Mesothelial cell of epicardium (in vitro differentiated cells): ENCODE measurements around the gene GALT. TPM values are rescaled to one million over a fixed set of nuclear protein-coding genes. Genes with fewer than 3 reads are reported as not detected.

Experiments
- DNase-seq, 2 experiments: peaks; one replicate each; pipeline ENCODE4 v3.0.0; 2021; ENCODE audit warnings: low spot score in 2 of 2; ENCODE audit not compliant: unreplicated experiment in 2 of 2
- H3K27ac Mint-ChIP-seq: 2 replicates; pipeline ENCODE4 v1.8.0; 2021; ENCODE audit warnings: mixed read lengths
- H3K27me3 Mint-ChIP-seq: 2 replicates; pipeline ENCODE4 v1.8.0; 2021; ENCODE audit warnings: low read depth, mixed read lengths
- H3K36me3 Mint-ChIP-seq: 2 replicates; pipeline ENCODE4 v1.8.0; 2021; ENCODE audit warnings: mixed read lengths
- H3K4me1 Mint-ChIP-seq: 2 replicates; pipeline ENCODE4 v1.8.0; 2021; ENCODE audit warnings: mixed read lengths
- H3K4me3 Mint-ChIP-seq: 2 replicates; pipeline ENCODE4 v1.8.0; 2021; ENCODE audit warnings: mild to moderate bottlenecking, moderate library complexity, mixed read lengths
- H3K9me3 Mint-ChIP-seq: 2 replicates; pipeline ENCODE4 v1.8.0; 2021; ENCODE audit warnings: mixed read lengths
- CTCF ChIP-seq: fragments of 200-600 bp; sonication (generic); IDR thresholded peaks from one replicate; pipeline ENCODE4 v1.5.0; 2021; ENCODE audit warnings: antibody characterized with exemption; ENCODE audit not compliant: unreplicated experiment
- total RNA-seq: library from RNA; stranded (reverse); gene quantifications from 3 replicates; pipeline ENCODE4 v1.2.1, GENCODE V29; 2021

The GALT gene
- total RNA-seq, 1 donor from 2014 or later: 88.5 TPM

GRCh38 chr9:34674440-34674839, 28.0 kb downstream of the GALT start:
- H3K27me3 Mint-ChIP-seq: no peaks in the 10 kb centered on the region
- no peak overlapping the region for H3K27ac Mint-ChIP-seq
- no peak overlapping the region for H3K4me3 Mint-ChIP-seq
- H3K4me1 Mint-ChIP-seq: peaks cover 2% of the 10 kb centered on the region
- TF ChIP-seq CTCF: no peak
- peaks cover 9% of the 10 kb centered on the region for H3K36me3 Mint-ChIP-seq
- DNase-seq: no peak
- peaks cover 17% of the 10 kb centered on the region for H3K9me3 Mint-ChIP-seq

- H3K4me1 Mint-ChIP-seq: peaks cover 2% of the 10 kb centered on the region
- H3K9me3 Mint-ChIP-seq: peaks cover 13% of the 10 kb centered on the region
- peaks cover 4% of the 10 kb centered on the region for H3K36me3 Mint-ChIP-seq
- DNase-seq: peak; percentile 35 to 66
- H3K27me3 Mint-ChIP-seq: no peaks in the 10 kb centered on the region
- no peak overlapping the region for H3K4me3 Mint-ChIP-seq
- no peak overlapping the region for H3K27ac Mint-ChIP-seq
- TF ChIP-seq CTCF: peak; percentile 28
These were observed 28.7 kb downstream of the GALT start for GRCh38 chr9:34675048-34675714.

DNA sequence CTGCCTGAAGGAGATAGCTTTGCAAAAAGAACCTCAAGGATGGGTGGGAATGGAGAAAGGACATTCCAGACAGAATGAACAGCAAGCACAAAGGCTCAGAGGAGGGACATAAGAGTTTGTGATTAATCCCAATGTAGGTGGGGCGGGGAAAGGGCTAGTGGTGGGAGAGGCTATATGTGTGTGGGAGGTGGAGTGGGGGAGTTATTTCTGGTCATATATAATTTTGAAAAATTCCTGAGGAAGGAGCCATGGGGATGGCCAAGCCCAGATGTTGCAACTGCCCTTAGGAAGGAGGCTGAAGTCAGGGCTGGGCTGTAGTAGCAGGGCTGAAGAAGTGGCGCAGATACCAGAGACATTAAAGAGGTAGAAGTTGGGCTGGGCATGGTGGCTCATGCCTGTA, 29.4 kb downstream of the GALT start:
- Mint-ChIP-seq H3K27me3 (no peaks in the 10 kb centered on the region), H3K4me3 (no peak overlapping the region), H3K9me3 (peaks cover 8% of the 10 kb centered on the region), H3K4me1 (peaks cover 2% of the 10 kb centered on the region), H3K27ac (no peak overlapping the region), H3K36me3 (peaks cover 6% of the 10 kb centered on the region)
- no peak for TF ChIP-seq CTCF
- DNase-seq: no peak

- peaks cover 12% of the 10 kb centered on the region for H3K36me3 Mint-ChIP-seq
- DNase-seq: no peak
- no peak overlapping the region for H3K4me3 Mint-ChIP-seq
- no peaks in the 10 kb centered on the region for H3K4me1 Mint-ChIP-seq
- H3K27me3 Mint-ChIP-seq: no peaks in the 10 kb centered on the region
- TF ChIP-seq CTCF: no peak
- no peak overlapping the region for H3K27ac Mint-ChIP-seq
- no peaks in the 10 kb centered on the region for H3K9me3 Mint-ChIP-seq
These were observed 37.7 kb downstream of the GALT start for GRCh38 chr9:34684145-34684544.

- H3K4me3 Mint-ChIP-seq: no peak overlapping the region
- H3K27ac Mint-ChIP-seq: no peak overlapping the region
- no peak for DNase-seq
These were observed 38.3 kb downstream of the GALT start for GRCh38 chr9:34684816-34685215.

More at GRCh38 chr9:34684816-34685215, 38.3 kb downstream of the GALT start:
- no peak for TF ChIP-seq CTCF
- no peaks in the 10 kb centered on the region for H3K4me1 Mint-ChIP-seq
- H3K36me3 Mint-ChIP-seq: peaks cover 12% of the 10 kb centered on the region
- no peaks in the 10 kb centered on the region for H3K9me3 Mint-ChIP-seq
- H3K27me3 Mint-ChIP-seq: no peaks in the 10 kb centered on the region
